H1 (cell line): ENCODE results near the gene ARSI. TPM values are rescaled to one million over a fixed set of nuclear protein-coding genes. Genes with fewer than 3 reads are reported as not detected.
A peak's percentile ranks its signal among the peaks of the same experiment; 100 is the strongest.

Experiments used
- CTCF ChIA-PET: fragments of 300-600 bp; sonication (Branson Sonifier 250); formaldehyde crosslinking; loops from one replicate; lab custom pipeline; 2021; ENCODE audit not compliant: partially characterized antibody; lab: Charles Lee
- POLR2A ChIA-PET: fragments of 300-600 bp; sonication (Branson Sonifier 250); formaldehyde crosslinking; loops from one replicate; lab custom pipeline; 2021; ENCODE audit warnings: inconsistent platforms; ENCODE audit not compliant: partially characterized antibody; lab: Charles Lee
- DNase-seq, 2 experiments: peaks; one replicate each; pipeline versions ENCODE4 v3.0.0 to v3.0.0-alpha.2; 2010 to 2022; ENCODE audit warnings: low spot score in 2 of 2, low read depth in 1 of 2, mixed read lengths in 1 of 2
- FAIRE-seq: peaks from 2 replicates; lab custom pipeline; 2011; peaks lifted over from hg19 to GRCh38; lab: Jason Lieb, UNC
- H2AFZ ChIP-seq: 2 replicates; pipeline ENCODE4 v1.8.1; 2012; ENCODE audit warnings: low read length, inconsistent platforms
- H2AK5ac ChIP-seq: 2 replicates; pipeline ENCODE4 v1.6.1; 2013; ENCODE audit warnings: low read depth, low read length
- H2BK120ac ChIP-seq: replicated peaks from 2 replicates; pipeline ENCODE3; 2013; ENCODE audit warnings: low read depth, low read length, inconsistent platforms
- H2BK12ac ChIP-seq: 2 replicates; pipeline ENCODE4 v1.6.1; 2013; ENCODE audit warnings: low read depth, low read length
- H2BK15ac ChIP-seq: 2 replicates; pipeline ENCODE4 v1.6.1; 2013; ENCODE audit warnings: low read length
- H2BK20ac ChIP-seq: 2 replicates; pipeline ENCODE4 v1.6.1; 2013; ENCODE audit warnings: low read length
- H2BK5ac ChIP-seq: 2 replicates; pipeline ENCODE4 v1.6.1; 2013; ENCODE audit warnings: low read depth, low read length
- H3K14ac ChIP-seq: 2 replicates; pipeline ENCODE4 v1.6.1; 2013; ENCODE audit warnings: inconsistent platforms; ENCODE audit not compliant: insufficient read length
- H3K18ac ChIP-seq: 2 replicates; pipeline ENCODE4 v1.6.1; 2013; ENCODE audit warnings: low read length; ENCODE audit errors: extremely low read depth
- H3K23ac ChIP-seq: 2 replicates; pipeline ENCODE4 v1.6.1; 2013; ENCODE audit warnings: inconsistent platforms; ENCODE audit not compliant: insufficient read length
- H3K23me2 ChIP-seq: 2 replicates; pipeline ENCODE4 v1.6.1; 2013; ENCODE audit warnings: low read depth, low read length
- H3K27ac ChIP-seq: 2 replicates; pipeline ENCODE4 v1.6.1; 2011; ENCODE audit warnings: low read depth, low read length, inconsistent platforms
- H3K27me3 ChIP-seq, 4 experiments: replicated peaks in 1 of 4; 1 replicate in 1 of 4; 2 replicates in 3 of 4; pipeline versions ENCODE4 v1.6.1 to v1.8.1; 2011 to 2013; ENCODE audit warnings: low read length in 3 of 4, mild to moderate bottlenecking in 3 of 4, inconsistent platforms in 2 of 4, mixed read lengths in 2 of 4, moderate library complexity in 1 of 4; ENCODE audit not compliant: control insufficient read depth in 3 of 4, insufficient read depth in 3 of 4; ENCODE audit errors: extremely low read depth in 1 of 4
- H3K36me3 ChIP-seq, 4 experiments: 2 replicates each; pipeline versions ENCODE4 v1.6.1 to v1.8.1; 2011 to 2013; ENCODE audit warnings: mild to moderate bottlenecking in 4 of 4, low read length in 3 of 4, moderate library complexity in 2 of 4, control low read depth in 1 of 4, inconsistent platforms in 1 of 4; ENCODE audit not compliant: insufficient read depth in 4 of 4, control insufficient read depth in 2 of 4
- H3K4ac ChIP-seq: replicated peaks from 2 replicates; pipeline ENCODE3; 2013; ENCODE audit warnings: low read length, low read depth, mixed read lengths, inconsistent platforms; ENCODE audit not compliant: insufficient read length
- H3K4me1 ChIP-seq, 4 experiments: replicated peaks in 1 of 4; 1 replicate in 1 of 4; 2 replicates in 3 of 4; pipeline versions ENCODE4 v1.6.1 to v1.8.1; 2011 to 2013; ENCODE audit warnings: low read length in 3 of 4, inconsistent platforms in 2 of 4, mixed read lengths in 1 of 4; ENCODE audit not compliant: insufficient read depth in 4 of 4, control insufficient read depth in 3 of 4
- H3K4me2 ChIP-seq, 2 experiments: 2 replicates each; pipeline versions ENCODE4 v1.6.1 to v1.8.1; 2011 to 2013; ENCODE audit warnings: low read depth in 2 of 2, low read length in 2 of 2, control low read depth in 1 of 2, inconsistent platforms in 1 of 2, mild to moderate bottlenecking in 1 of 2; ENCODE audit not compliant: insufficient read depth in 1 of 2
- H3K4me3 ChIP-seq, 4 experiments: fragments of 200-600, 300-600 bp in 1 of 4; sonication (generic), shearing (Covaris generic), sonication (Bioruptor Twin) in 1 of 4; 2 replicates each; pipeline versions ENCODE4 v1.5.1 to v1.8.1; 2011 to 2016; ENCODE audit warnings: low read length in 4 of 4, low read depth in 3 of 4, control low read depth in 2 of 4, inconsistent platforms in 2 of 4, mild to moderate bottlenecking in 2 of 4, mixed read lengths in 1 of 4, moderate library complexity in 1 of 4; ENCODE audit not compliant: insufficient read depth in 2 of 4; ENCODE audit errors: extremely low read depth in 1 of 4
- H3K56ac ChIP-seq: replicated peaks from 2 replicates; pipeline ENCODE3; 2013; ENCODE audit warnings: low read depth, mild to moderate bottlenecking, mixed read lengths, low read length, inconsistent platforms; ENCODE audit not compliant: insufficient read length
- H3K79me1 ChIP-seq: 2 replicates; pipeline ENCODE4 v1.6.1; 2013; ENCODE audit warnings: low read depth, low read length, control low read depth
- H3K79me2 ChIP-seq, 2 experiments: 2 replicates each; pipeline versions ENCODE4 v1.6.1 to v1.8.1; 2012 to 2013; ENCODE audit warnings: low read length in 2 of 2, mild to moderate bottlenecking in 2 of 2, inconsistent platforms in 1 of 2; ENCODE audit not compliant: insufficient read depth in 2 of 2, control insufficient read depth in 1 of 2
- H3K9ac ChIP-seq, 4 experiments: replicated peaks in 1 of 4; 1 replicate in 1 of 4; 2 replicates in 3 of 4; pipeline versions ENCODE4 v1.6.1 to v1.8.1; 2011 to 2013; ENCODE audit warnings: low read depth in 3 of 4, low read length in 3 of 4, control low read depth in 2 of 4, mild to moderate bottlenecking in 2 of 4, moderate library complexity in 2 of 4, inconsistent platforms in 1 of 4; ENCODE audit errors: extremely low read depth in 1 of 4
- H3K9me3 ChIP-seq, 2 experiments: 2 replicates each; pipeline versions ENCODE4 v1.6.1 to v1.8.1; 2012 to 2013; ENCODE audit warnings: mild to moderate bottlenecking in 2 of 2, moderate library complexity in 2 of 2, control low read depth in 1 of 2, inconsistent platforms in 1 of 2, low read depth in 1 of 2, low read length in 1 of 2, mixed read lengths in 1 of 2; ENCODE audit not compliant: insufficient read depth in 2 of 2
- H4K20me1 ChIP-seq, 2 experiments: replicated peaks in 1 of 2; 2 replicates each; pipeline versions ENCODE3 to v1.8.1; 2011 to 2013; ENCODE audit warnings: inconsistent platforms in 2 of 2, low read length in 2 of 2, mild to moderate bottlenecking in 1 of 2; ENCODE audit not compliant: insufficient read depth in 2 of 2, control insufficient read depth in 1 of 2
- H4K5ac ChIP-seq: 2 replicates; pipeline ENCODE4 v1.6.1; 2013; ENCODE audit warnings: low read length, low read depth, mixed read lengths, inconsistent platforms; ENCODE audit not compliant: insufficient read length
- H4K8ac ChIP-seq: 2 replicates; pipeline ENCODE4 v1.8.0; 2013; ENCODE audit warnings: mild to moderate bottlenecking, moderate library complexity, low read length, inconsistent platforms; ENCODE audit not compliant: insufficient read depth; ENCODE audit errors: extremely low read depth
- H4K91ac ChIP-seq: replicated peaks from 2 replicates; pipeline ENCODE3; 2013; ENCODE audit warnings: low read length, mixed read lengths, inconsistent platforms; ENCODE audit not compliant: insufficient read length
- GTF2F1 ChIP-seq: IDR thresholded peaks from 2 replicates; pipeline ENCODE4 v1.6.1; 2012; ENCODE audit warnings: low read depth, low read length, improper control_type of control experiment, borderline replicate concordance
- MAFK ChIP-seq: IDR thresholded peaks from 2 replicates; pipeline ENCODE4 v1.6.1; 2012; ENCODE audit warnings: low read depth, mild to moderate bottlenecking, improper control_type of control experiment, low read length
- POLR2A ChIP-seq, 2 experiments: IDR thresholded peaks; 1 replicate in 1 of 2; 2 replicates in 1 of 2; pipeline ENCODE4 v1.6.1; 2011; ENCODE audit warnings: low read depth in 2 of 2, low read length in 2 of 2, mild to moderate bottlenecking in 2 of 2; ENCODE audit errors: control extremely low read depth in 1 of 2
- RFX5 ChIP-seq: IDR thresholded peaks from 2 replicates; pipeline ENCODE4 v1.6.1; 2011; ENCODE audit warnings: low read depth, low read length, improper control_type of control experiment, borderline replicate concordance
- SIRT6 ChIP-seq: IDR thresholded peaks from one replicate; pipeline ENCODE4 v1.7.1; 2012; ENCODE audit warnings: low read length, inconsistent platforms
- SP2 ChIP-seq: IDR thresholded peaks from 2 replicates; pipeline ENCODE4 v1.6.1; 2012; ENCODE audit warnings: mild to moderate bottlenecking, low read length, inconsistent platforms
- TAF7 ChIP-seq: optimal IDR thresholded peaks from 2 replicates; pipeline ENCODE3; 2011; ENCODE audit warnings: low read depth, mild to moderate bottlenecking, inconsistent platforms, low read length, moderate library complexity, borderline replicate concordance
- WGBS, 2 experiments: shearing (Covaris generic) in 1 of 2; methylation state at CpG; one replicate each; pipeline versions ENCODE4 v1.1.6 to v1.1.7; 2013 to 2015; ENCODE audit warnings: low lambda C conversion rate in 2 of 2, mixed read lengths in 2 of 2, inconsistent platforms in 1 of 2, low coverage in 1 of 2, missing lambda C conversion rate in 1 of 2; ENCODE audit not compliant: insufficient replicate concordance in 2 of 2, insufficient coverage in 1 of 2, insufficient read length in 1 of 2; ENCODE audit errors: extremely low coverage in 1 of 2, missing lambda C conversion rate in 1 of 2; 5-methylcytosine and 5-hydroxymethylcytosine counted together
- polyA plus RNA-seq, 7 experiments: library from polyadenylated mRNA; depleted of rRNA in 3 of 7; stranded (reverse) in 5 of 7; unstranded in 2 of 7; fragments of >200 nt in 5 of 7; fragments of 200-250 nt in 2 of 7; gene quantifications; 1 replicate in 5 of 7; 2 replicates in 1 of 7; 4 replicates in 1 of 7; pipeline versions ENCODE4 v1.2.1 to v1.2.3, GENCODE V29; 2011 to 2013; ENCODE audit warnings: missing spikeins in 2 of 7, mixed read lengths in 2 of 7
- total RNA-seq: library from RNA; stranded (reverse); fragmentation: NEBNext Ultra II Directional; extraction: Animal tissue kit (Norgen Biotek cat#: 25700); gene quantifications from 2 replicates; pipeline ENCODE4 v1.2.1, GENCODE V29; 2021
- TF ChIP-seq, protein P1 (sequence below), 3 experiments: IDR thresholded peaks; 1 replicate in 2 of 3; 2 replicates in 1 of 3; pipeline versions ENCODE4 v1.5.1 to v1.6.1; 2011; ENCODE audit warnings: low read length in 3 of 3, mild to moderate bottlenecking in 3 of 3, inconsistent platforms in 2 of 3, low read depth in 1 of 3, moderate library complexity in 1 of 3; ENCODE audit not compliant: insufficient read depth in 1 of 3; ENCODE audit errors: control extremely low read depth in 1 of 3
- TF ChIP-seq, protein P2 (sequence below): IDR thresholded peaks from 2 replicates; pipeline ENCODE4 v1.6.1; 2011; ENCODE audit warnings: low read length, improper control_type of control experiment

ARSI gene
- total and polyA plus RNA-seq, 2 of the 8 experiments (the other 6 are each of a cell fraction or from before 2014, with no cell fraction given), result 4.5 to 6.7 TPM

DNA sequence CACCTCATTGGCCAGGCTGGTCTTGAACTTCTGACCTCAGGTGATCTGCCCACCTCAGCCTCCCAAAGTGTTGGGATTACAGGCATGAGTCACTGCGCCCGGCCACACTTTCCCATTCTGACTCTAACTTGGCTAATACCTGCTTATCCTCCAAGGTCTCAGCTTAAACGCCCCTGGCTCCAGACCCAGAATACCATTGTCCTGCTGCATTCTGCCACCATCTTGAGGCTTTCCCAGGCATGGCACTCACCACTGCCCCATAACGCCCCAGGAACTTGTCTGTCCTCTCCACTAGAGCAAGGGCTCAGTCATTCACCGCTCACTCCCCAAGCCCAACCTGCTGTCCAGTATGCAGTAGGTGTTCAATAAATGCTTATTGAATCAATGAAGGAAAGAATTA, 53.0 kb downstream of the ARSI start:
- H3K4me3 ChIP-seq, result no peak overlapping the region
- H4K91ac ChIP-seq, result no peak overlapping the region
- H2BK120ac ChIP-seq, result no peak overlapping the region
- no peak overlapping the region for H3K14ac ChIP-seq
- ChIA-PET POLR2A (no interaction called here), CTCF (interaction anchor here (1.0 to 1.9 kb wide), 6 partner anchors 12 to 86 kb away, joined by 3 to 8 read pairs (median 4); no protein-coding TSS in a partner anchor)
- H3K23me2 ChIP-seq, result no peaks in the 10 kb centered on the region
- no peak overlapping the region for H3K4me2 ChIP-seq
- no peak overlapping the region for H2BK12ac ChIP-seq
- H3K27me3 ChIP-seq, result no peaks in the 10 kb centered on the region
- no peak overlapping the region for H4K5ac ChIP-seq
- no peak overlapping the region for H2AK5ac ChIP-seq
- no peak overlapping the region for H2BK5ac ChIP-seq
- no peak overlapping the region for H4K8ac ChIP-seq
- H3K9ac ChIP-seq, result no peak overlapping the region
- no peak for FAIRE-seq
- no peaks in the 10 kb centered on the region for H3K9me3 ChIP-seq
- no peak overlapping the region for H2AFZ ChIP-seq
- no peak overlapping the region for H3K4ac ChIP-seq
- 98% methylated on average over 5 of the region's 5 CpGs; no CpG with 5 or more reads in 1 of the 2 experiments for WGBS, 2 experiments
- no peak overlapping the region for H3K56ac ChIP-seq
- H3K79me2 ChIP-seq, result no peaks in the 10 kb centered on the region
- no peaks in the 10 kb centered on the region for H3K4me1 ChIP-seq
- H3K36me3 ChIP-seq, result no peaks in the 10 kb centered on the region
- no peaks in the 10 kb centered on the region for H3K79me1 ChIP-seq
- no peak for DNase-seq
- H3K23ac ChIP-seq, result no peak overlapping the region
- H3K18ac ChIP-seq, result no peak overlapping the region
- no peak overlapping the region for H2BK20ac ChIP-seq
- no peak overlapping the region for H2BK15ac ChIP-seq
- H3K27ac ChIP-seq, result no peak overlapping the region
- H4K20me1 ChIP-seq, result no peaks in the 10 kb centered on the region
- TF ChIP-seq, protein P1, sequence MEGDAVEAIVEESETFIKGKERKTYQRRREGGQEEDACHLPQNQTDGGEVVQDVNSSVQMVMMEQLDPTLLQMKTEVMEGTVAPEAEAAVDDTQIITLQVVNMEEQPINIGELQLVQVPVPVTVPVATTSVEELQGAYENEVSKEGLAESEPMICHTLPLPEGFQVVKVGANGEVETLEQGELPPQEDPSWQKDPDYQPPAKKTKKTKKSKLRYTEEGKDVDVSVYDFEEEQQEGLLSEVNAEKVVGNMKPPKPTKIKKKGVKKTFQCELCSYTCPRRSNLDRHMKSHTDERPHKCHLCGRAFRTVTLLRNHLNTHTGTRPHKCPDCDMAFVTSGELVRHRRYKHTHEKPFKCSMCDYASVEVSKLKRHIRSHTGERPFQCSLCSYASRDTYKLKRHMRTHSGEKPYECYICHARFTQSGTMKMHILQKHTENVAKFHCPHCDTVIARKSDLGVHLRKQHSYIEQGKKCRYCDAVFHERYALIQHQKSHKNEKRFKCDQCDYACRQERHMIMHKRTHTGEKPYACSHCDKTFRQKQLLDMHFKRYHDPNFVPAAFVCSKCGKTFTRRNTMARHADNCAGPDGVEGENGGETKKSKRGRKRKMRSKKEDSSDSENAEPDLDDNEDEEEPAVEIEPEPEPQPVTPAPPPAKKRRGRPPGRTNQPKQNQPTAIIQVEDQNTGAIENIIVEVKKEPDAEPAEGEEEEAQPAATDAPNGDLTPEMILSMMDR (IDR thresholded peaks at IDR 0.05; ENCODE audit: control extremely low read depth in 1 of 3, insufficient read depth in 1 of 3, low read depth in 1 of 3, low read length in 3 of 3), result peak in 1 of 3 experiments; percentile 33; a peak in 1 of 4 replicates
- TF ChIP-seq SIRT6 (no peak), MAFK (no peak), POLR2A (IDR thresholded peaks at IDR 0.05; ENCODE audit: control extremely low read depth in 1 of 2, low read depth in 2 of 2, low read length in 2 of 2) (no peak), GTF2F1 (no peak), TAF7 (no peak), SP2 (no peak), RFX5 (no peak)
- TF ChIP-seq, protein P2, sequence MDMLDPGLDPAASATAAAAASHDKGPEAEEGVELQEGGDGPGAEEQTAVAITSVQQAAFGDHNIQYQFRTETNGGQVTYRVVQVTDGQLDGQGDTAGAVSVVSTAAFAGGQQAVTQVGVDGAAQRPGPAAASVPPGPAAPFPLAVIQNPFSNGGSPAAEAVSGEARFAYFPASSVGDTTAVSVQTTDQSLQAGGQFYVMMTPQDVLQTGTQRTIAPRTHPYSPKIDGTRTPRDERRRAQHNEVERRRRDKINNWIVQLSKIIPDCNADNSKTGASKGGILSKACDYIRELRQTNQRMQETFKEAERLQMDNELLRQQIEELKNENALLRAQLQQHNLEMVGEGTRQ, result no peak
